GM19372 (cell line): ENCODE measurements around the gene TRAPPC10.

ENCODE experiments used
- ATAC-seq: cut with Tn5 transposase; IDR thresholded peaks from one replicate; pipeline ENCODE4 v1.9.1; 2021; ENCODE audit warnings: mild to moderate bottlenecking, low read depth, moderate library complexity; ENCODE audit not compliant: unreplicated experiment

TRAPPC10 gene

DNA sequence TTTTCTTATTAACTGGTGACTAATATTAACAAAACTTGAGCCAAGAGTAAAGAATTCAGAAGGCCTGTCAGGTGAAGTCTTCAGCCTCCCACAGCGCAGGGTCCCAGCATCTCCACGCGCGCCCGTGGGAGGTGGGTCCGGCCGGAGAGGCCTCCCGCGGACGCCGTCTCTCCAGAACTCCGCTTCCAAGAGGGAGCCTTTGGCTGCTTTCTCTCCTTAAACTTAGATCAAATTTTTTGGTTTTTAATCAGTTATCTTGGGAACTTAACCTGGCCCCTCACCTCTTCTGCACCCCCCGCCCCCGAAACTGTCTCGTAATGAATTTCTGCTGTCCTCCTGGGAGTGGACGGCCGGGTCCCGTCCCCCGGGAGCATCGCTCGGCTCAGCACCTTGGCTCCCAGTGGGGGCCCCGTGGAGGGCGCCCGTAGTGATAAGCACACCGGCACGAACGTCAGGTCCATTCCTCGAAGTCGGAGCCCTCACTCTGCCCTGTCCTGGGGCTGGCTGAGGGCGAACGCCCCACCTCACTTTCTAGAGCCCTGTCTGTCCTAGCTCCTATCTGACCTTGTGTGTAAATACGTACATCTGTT lies 29.5 kb upstream of the TRAPPC10 start:
- no peak for ATAC-seq

DNA sequence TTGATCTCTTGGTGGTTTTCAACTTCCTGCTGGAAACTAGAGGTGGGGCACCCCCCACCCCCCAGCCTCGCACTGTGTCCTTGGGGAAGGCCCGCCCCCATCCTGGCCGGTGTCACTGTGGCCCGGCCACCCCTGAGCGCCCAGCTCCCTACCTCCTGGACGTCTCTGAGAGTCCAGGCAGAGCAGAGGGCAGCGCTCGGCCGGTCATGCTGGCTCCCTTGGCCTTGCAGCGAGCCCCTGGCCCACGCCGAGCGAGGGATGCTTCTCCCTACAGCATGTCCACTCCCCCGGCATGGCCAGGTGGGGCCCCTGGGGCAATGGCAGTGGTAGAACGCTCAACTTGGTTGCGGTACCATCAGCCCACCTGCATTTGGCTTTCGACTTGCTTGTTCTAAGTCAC lies 28.7 kb upstream of the TRAPPC10 start:
- no peak for ATAC-seq

DNA sequence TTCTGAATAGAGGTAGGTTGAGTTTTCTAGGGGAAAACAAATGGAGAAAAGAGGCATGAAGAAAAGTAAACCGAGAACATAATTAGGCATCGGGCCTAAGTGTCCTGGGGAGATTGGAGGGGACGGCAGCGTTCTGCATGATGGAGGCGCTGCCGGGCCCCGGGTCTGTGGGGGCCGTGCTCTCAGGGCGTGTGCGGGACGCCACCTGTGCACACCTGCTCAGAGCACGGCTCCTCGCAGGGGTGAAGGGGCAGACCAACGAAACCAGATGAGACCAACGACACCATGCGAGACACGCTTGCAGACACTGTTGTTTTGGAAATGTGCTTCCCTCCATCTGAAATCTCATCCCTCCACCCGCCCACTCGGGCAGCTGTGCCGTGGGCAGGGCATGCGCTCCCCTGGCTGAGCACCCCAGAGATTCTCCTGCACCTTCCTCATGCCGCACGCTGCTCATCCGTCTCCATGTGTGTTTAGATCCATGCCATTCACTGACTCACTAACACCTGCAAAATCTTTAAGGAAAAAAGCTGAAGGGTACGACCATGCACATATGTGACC lies 28.2 kb upstream of the TRAPPC10 start:
- no peak for ATAC-seq

DNA sequence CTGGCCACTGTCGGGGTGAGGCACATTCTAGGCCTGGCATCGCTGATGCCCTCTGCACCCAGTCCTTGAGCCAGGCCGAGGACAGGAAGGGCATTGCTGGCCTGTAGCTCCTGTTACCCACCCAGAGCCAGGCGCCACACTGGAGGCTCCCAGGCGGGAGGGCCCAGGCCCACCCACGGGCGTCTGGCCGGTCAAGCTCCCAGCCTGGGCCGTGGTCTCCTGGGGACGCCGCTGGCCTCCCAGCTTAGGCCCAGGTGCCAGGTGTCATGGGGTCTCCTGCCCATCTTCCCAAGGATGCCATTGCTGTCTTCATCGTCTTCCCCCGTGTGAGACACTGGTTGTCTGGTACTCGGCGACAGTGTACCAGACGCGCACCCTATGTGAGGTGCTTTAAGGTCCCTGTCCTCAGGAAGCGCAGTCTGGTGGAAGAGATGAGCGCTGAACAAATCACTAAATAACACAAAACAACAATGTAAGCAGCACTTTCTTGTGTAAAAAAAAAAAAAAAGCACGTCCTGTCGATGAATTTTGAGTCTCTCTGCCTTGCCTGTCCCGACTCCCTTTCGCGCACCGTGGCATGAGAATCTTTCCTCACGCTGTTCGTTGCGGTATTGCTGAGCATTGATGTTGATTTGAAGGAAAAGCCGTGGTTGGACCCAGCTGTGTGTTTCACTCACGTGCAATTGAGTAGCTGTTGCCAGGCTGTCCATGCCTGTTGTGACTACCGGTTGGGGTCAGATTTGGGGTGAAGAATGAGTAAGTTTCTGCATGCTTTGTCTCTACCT lies 27.0 kb upstream of the TRAPPC10 start:
- no peak for ATAC-seq

DNA sequence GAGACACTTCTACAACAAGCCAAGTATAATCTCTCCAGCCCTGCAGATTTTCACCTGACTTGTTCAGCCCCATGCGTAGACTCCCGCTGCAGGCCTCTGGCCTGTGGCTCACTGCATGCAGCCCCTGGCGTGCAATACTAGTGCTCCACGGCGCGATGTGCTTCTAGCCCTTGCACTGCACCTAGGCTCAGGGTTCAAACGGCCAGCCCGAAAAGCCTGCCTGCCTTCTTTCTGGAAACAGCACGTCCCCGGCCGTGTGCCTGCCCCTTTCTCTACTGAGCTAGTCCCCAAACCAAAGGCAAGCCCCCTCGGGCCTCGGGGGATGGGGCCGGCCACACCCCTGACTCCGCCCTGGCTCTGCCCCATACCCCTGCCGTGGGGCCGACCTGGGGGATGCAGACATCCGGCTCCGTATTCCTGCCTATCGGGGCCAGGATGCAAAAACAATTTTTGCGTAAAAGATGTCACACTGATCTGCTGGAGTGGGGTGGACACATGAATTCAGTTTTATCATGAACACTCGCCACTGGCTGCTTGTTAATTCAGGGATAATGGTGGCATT lies 26.3 kb upstream of the TRAPPC10 start:
- no peak for ATAC-seq

DNA sequence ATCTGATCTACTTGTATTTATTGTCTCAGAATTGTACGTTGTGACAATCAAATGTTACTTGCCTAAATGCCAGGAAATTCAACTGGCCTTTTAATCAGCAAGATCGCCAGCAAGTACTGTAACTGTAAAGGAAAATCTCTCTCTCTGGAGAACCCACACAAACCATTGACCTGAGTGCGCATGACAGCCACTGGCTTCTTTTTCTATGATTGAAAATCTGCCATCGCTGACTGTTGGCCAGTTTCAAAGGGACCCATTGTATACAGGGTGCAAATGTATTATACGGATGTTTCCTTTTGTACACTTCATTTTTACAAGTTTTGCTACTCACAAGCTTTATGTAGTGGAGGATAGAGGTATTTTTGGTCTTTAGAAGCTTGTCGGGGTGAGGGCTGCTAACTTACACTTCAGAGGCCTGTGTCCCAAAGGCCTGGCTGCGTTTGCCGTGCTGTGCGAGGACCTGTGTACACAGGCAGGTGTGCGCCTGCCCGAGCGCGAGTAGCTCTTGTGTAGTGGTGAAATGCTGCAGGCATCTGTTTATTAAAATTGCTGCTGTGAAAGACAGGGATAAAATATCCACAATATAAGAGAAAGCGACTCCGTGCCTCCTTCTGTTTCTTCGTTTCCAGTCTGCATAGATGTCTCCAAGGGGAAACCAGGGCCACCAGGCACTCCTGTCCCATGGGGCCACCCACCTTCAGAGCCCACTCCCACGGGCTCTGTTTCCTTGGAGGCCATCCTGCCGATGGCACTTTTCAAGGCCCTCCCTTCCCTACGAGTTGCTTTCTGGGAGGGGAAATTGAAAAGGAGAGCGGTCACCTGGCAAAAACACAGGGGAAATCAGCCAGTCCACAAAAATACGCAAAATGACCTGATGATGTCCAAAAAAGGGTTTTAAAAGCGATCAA lies 25.3 kb upstream of the TRAPPC10 start:
- ATAC-seq = no peak

DNA sequence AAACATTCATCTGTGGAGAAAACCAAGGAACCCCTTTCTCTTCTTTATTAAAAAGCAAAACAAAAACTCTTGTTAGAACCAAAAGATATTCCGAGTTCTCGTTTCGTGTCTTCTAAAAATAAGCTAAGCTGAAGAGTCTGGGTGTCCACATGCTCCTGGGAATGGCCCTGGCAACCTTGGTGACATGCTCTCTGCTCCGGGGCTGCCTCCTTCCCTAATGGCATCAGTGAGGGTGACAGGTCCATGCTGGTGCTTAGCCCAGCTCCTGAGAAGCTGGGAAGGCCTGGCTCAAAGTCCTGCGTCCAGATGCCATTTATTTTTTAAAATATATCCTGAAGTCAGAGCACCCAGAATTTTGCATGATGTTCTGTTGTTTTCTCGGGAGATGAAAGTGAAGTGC lies 24.6 kb upstream of the TRAPPC10 start:
- no peak for ATAC-seq

DNA sequence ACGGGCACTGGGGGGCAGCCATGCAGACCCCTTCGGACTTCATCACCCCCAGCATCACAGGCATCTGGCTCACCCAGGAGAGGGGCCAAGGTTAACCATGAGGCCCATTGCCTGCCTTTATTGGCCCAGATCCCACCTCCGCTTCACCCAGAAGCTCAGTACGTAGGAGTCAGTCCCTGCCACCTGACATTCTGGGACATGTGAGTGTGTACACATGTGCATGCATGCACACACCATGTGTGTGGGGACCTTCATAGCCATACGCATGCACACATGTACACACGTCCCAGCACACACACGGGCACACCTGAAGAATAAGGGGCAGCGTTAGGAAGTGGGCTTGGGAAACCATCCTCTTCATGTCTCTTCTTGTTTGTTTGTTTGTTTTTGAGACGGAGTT lies 24.1 kb upstream of the TRAPPC10 start:
- no peak for ATAC-seq

DNA sequence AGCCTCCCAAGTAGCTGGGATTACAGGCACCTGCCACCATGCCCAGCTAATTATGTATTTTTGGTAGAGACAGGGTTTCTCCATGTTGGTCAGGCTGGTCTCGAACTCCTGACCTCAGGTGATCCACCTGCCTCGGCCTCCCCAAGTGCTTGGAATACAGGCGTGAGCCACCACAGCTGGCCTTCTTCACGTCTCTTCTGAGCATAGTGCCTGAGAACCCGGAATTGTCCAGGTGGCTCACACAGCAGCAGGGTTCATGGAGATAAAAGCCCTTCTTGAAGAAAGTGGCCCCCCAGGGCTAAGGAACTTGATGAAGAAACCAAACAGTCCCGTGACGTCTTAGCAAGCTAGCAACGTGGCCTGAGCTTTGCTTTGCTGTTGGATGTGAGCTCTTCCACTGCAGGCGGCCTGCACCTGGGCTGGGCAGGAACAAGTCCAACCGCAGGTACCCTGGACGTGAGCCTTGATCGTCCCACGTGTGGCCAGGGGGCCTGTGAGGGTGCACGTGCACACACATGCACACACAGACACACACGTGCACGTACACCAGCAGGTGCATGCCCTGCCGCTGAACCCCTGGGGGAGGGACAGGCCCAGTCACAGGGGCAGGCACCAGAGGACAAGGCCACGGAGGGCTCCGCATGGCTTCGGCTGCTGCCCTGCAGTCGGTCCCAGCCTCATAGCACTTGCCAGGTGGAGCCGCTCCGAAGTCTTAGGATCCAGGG lies 23.4 kb upstream of the TRAPPC10 start:
- no peak for ATAC-seq

DNA sequence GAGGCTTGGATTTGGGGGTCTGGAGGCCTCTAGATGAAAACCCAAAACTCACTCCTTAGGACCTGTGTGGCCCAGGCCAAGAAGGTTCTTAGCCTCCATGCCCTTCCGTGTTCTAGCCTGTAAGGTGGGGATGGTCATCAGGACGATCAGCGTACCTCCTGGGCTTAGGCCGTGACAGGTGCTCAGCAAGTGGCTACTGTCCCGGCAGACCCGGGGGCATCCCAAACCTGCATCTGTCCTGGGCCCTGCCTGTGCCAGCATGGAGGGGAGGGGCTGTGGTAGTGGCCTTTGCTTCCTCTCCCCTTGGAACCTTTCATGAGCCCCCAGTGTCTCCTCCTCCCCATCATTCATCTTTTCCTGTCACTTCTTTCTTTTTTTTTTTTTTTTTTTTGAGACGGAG lies 22.7 kb upstream of the TRAPPC10 start:
- ATAC-seq = no peak

DNA sequence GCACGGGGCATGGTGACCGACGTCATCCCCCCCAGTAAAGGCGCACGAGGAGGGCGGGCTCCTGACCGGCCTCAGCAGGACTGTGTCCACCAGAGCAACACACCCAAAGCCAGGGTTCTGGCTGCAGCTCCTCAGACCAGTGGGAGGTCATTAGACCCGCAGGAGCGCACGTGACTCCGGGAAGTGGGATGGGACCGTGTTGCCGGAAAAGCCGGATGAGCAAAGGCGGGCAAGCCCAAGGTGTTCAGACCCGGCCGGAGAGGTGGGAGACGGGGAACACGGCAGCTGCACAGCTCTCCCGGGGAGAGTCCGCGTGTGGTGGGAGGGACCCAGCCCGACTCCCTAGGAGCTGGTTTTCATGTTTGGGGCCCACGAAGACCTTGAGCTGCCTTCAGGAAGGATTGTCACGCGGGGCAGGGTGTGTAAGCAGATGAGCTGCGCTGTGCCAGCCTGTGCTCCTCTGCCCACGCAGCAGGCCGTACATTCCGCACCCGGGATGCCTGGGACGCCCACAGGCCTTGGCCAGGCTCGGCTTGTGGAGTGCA lies 20.6 kb upstream of the TRAPPC10 start:
- no peak for ATAC-seq

DNA sequence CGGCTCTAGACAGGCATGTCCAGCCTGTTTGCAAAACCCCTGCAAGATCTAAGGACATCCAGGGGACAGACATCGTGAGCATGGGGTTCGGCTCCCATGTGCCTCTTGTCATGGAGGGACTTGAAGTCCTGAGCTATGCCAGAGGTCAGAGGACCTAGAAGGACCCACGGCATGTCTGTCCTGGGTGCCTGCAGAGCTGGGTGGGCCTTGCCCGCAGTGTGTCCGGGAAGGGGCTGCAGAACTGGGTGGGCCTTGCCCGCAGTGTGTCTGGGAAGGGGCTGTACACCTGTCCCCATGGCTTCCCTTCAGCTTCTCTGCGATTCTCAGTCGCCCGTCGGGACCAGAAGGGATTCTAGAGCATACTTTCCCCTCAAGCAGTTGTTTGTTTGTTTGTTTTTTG lies 20.0 kb upstream of the TRAPPC10 start:
- no peak for ATAC-seq

DNA sequence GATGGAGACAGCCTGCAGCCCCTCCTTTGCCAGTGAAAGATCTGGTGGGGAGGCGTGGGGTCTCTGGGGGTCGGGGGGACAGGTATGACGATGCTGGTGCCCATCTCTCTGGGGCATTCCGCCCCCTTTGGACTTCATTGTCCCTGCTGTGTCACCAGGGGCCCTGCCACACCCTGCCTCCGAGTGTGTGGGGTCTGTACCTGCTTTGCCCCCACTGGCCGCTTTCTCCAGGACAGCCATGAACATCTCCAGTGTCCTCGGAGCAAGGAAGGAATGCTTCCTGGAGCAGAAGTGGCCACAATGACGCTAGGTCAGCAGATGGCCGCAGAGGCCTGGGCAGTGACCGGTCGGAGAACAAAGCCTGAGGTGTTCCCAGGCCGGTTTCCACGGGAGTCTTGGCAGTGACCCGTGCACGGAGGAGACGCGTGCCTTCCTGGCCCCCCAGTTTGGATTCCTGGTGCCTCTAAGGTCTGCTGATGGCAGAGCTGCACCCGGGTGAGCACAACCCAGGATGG lies 18.6 kb upstream of the TRAPPC10 start:
- ATAC-seq = no peak

DNA sequence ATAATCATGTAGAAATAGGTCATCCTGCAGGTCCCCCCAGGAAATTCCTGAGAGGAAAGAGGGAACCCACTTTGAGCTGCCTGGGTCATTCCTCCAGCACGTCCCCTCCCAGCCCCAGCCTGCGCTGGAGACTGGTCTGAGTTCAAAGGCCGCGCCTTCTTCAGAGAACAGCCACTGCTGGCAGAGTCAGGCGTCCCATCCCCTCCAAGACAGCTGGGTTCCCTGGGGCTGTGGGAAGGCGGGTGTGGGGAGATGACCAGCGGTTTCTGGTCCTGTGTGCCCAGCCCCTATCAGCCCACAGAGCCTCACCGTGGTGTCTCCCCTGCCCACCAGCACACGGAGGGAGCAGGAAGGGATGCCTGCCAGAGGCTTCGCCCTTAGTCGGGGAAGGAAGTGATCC lies 18.0 kb upstream of the TRAPPC10 start:
- no peak for ATAC-seq

DNA sequence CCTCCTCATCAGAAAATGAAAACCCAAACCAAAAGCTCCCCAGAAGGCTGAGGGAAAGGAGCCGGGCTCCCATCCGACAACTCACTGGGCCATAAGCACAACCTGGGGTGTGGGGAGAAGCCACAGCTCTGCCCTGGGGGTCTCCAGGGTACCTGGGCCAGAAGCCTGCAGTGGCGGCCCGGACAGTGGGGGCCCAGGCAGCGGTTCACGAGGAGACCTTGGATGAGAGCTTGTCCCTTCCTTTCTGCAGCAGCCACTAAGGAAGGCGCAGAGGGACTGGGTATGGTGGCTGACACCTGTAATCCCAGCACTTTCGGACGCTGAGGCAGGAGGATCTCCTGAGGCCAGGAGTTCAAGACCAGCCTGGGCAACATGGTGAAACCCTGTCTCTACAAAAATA lies 17.5 kb upstream of the TRAPPC10 start:
- ATAC-seq = no peak

DNA sequence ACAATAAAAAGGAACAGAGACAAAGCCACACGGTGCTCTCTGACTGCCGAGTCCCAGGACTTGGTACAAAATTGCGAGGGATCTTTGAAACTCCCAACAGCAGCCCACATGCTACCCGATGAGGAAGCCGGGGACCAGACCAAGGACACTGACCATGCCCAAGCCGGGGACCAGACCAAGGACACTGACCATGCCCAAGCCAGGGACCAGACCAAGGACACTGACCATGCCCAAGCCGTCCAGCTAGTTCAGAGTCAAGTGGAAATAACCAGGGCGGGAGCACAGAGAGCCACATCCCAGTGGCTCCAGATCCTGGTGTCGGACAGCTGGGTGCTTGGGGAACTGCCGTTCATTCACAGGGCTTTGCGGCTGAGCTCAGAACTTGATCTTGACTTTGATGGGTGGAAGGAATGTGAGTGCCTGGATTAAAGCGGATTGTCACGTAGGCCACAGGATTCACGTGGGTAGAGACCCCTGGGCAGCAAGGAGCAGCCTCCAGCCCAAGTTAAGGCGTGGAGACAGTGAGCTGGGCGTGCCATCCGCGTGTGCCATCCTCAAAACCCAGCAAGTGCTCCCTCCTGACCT lies 16.5 kb upstream of the TRAPPC10 start:
- ATAC-seq = no peak

DNA sequence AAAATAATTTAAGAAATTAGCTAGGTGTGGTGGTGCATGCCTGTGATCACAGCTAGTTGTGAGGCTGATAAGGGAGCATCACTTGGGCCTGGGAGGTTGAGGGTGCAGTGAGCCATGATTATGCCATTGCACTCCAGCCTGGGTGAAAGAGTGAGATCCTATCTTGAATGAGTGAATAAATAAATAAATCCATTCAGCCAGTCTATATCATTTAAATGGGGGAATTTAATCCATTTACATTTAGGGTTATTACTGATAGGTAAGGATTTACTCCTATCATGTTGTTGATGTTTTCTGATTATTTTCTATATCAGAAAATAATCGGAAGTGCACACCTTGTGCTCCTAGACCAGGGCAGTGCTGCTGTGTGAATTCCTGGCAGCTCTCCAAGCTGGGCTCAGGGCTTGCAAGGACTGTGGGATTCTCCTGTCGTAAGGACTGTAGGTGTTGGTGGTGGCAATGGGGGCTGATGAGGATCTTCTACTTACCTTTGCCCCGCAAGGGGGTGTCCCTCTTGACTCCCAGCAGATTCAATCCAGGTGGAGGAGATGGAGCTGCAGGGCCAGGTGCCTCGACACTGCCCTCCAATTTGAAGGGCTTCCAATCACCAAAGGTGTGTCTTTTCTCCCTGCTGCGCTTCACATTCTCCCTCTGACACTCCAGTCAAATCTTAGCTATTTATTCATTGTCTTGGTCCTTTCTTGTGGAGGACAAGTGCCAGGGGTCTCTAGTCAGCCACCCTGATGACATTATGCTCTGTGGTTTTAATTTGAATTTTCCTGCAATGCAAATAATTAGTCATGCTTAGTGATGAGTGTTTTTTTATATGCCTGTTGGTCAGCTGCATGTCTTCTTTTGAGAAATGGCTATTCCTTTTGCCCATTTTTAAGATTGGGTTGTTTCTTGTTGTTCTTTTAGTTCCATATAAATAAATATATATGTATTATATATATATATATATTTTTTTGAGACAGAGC lies 14.1 kb upstream of the TRAPPC10 start:
- ATAC-seq = no peak

DNA sequence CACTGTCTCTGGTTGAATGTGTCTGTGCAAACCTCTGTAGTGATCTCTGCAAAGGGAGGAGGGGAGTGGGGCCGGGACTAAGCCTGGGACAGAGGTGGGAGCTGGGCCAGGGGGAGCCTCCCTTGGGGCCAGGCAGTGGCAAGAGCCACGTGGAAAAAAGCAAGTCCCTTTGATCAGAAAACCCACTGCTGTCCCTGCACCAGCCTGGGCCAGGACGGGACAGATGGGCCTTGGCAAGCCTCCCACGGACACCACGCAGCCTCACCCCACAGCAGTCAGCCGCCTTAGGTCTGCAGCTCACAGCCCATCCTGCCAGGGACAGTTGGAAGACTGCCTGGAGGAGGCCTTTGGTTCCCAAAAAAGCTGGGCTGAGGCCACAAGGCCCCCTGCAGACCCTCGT lies 11.7 kb upstream of the TRAPPC10 start:
- no peak for ATAC-seq
